LNCAP (cell line): Measurements from ENCODE around the gene EPN1.

Source experiments
- CTCF ChIP-seq: fragments of 450-650 bp; IDR thresholded peaks from 2 replicates; pipeline ENCODE4 v1.5.1; 2017; ENCODE audit warnings: mild to moderate bottlenecking

EPN1 gene

GRCh38 chr19:55674841-55675660 is at the start of gene EPN1:
TSS of gene EPN1 (plus strand) at chr19:55675226. CDS start at chr19:55678628, 3,402 bp downstream.
- TF ChIP-seq CTCF = no peak

GRCh38 chr19:55626350-55626749 is 48.7 kb upstream of the EPN1 start:
- TF ChIP-seq CTCF = no peak

- peak; percentile 77 for TF ChIP-seq CTCF
Observed at GRCh38 chr19:55632463-55632834, 42.6 kb upstream of the EPN1 start.

GRCh38 chr19:55633861-55634260 is 41.2 kb upstream of the EPN1 start:
- no peak for TF ChIP-seq CTCF

- no peak for TF ChIP-seq CTCF
Observed at GRCh38 chr19:55635334-55635717, 39.7 kb upstream of the EPN1 start.

GRCh38 chr19:55635856-55636440 is 39.1 kb upstream of the EPN1 start:
- TF ChIP-seq CTCF = no peak

GRCh38 chr19:55636723-55637122 is 38.3 kb upstream of the EPN1 start:
- no peak for TF ChIP-seq CTCF
